IMR-90 (cell line): ENCODE measurements around the gene CPOX. TPM values are rescaled to one million over a fixed set of nuclear protein-coding genes. Genes with fewer than 3 reads are reported as not detected.

Source experiments
- ATAC-seq: fragments of 200-7000 bp; cut with Tn5 transposase; 2 replicates; pipeline ENCODE4 v1.9.1; 2020; ENCODE audit warnings: low read depth, mild to moderate bottlenecking, moderate library complexity
- BruUV-seq: library from RNA; stranded (reverse); fragments of 400-500 nt; replicated peaks from 2 replicates; lab custom pipeline; 2021; lab: Mats Ljungman, UMichigan
- CTCF ChIA-PET: fragments of 300-600 bp; formaldehyde crosslinking; extraction: SDS; loops from one replicate; lab custom pipeline; 2021; ENCODE audit warnings: antibody characterized with exemption; lab: Yijun Ruan, JAX
- POLR2A ChIA-PET: fragments of 300-600 bp; sonication (Branson Sonifier 250); formaldehyde crosslinking; loops from one replicate; lab custom pipeline; 2022; ENCODE audit warnings: antibody characterized with exemption; ENCODE audit not compliant: unreplicated experiment; lab: Charles Lee
- DNase-seq: peaks from one replicate; pipeline ENCODE4 v3.0.0; 2013
- H2AFZ ChIP-seq: replicated peaks from 2 replicates; pipeline ENCODE3; 2013; ENCODE audit warnings: low read length, mild to moderate bottlenecking; ENCODE audit not compliant: poor library complexity
- H2AK5ac ChIP-seq: 2 replicates; pipeline ENCODE4 v1.6.1; 2013; ENCODE audit warnings: low read depth, low read length, inconsistent platforms
- H2AK9ac ChIP-seq: replicated peaks from 2 replicates; pipeline ENCODE3; 2013; ENCODE audit warnings: mild to moderate bottlenecking, low read depth, low read length, moderate library complexity; ENCODE audit not compliant: poor library complexity
- H2BK120ac ChIP-seq: 2 replicates; pipeline ENCODE4 v1.6.1; 2013; ENCODE audit warnings: low read depth, low read length, inconsistent platforms
- H2BK15ac ChIP-seq: 3 replicates; pipeline ENCODE4 v1.6.1; 2013; ENCODE audit warnings: low read depth, low read length, inconsistent platforms
- H2BK20ac ChIP-seq: 2 replicates; pipeline ENCODE4 v1.6.1; 2013; ENCODE audit warnings: low read depth, mild to moderate bottlenecking, inconsistent platforms, low read length, moderate library complexity
- H2BK5ac ChIP-seq: 2 replicates; pipeline ENCODE4 v1.6.1; 2013; ENCODE audit warnings: mild to moderate bottlenecking, low read depth, low read length, inconsistent platforms; ENCODE audit not compliant: poor library complexity, severe bottlenecking
- H3K14ac ChIP-seq: replicated peaks from 2 replicates; pipeline ENCODE4 v1.6.1; 2013; ENCODE audit warnings: low read depth, low read length, inconsistent platforms
- H3K18ac ChIP-seq: 2 replicates; pipeline ENCODE4 v1.6.1; 2013; ENCODE audit warnings: low read depth, low read length, control low read depth
- H3K23ac ChIP-seq: 2 replicates; pipeline ENCODE4 v1.6.1; 2013; ENCODE audit warnings: low read depth, low read length, inconsistent platforms
- H3K27ac ChIP-seq: 2 replicates; pipeline ENCODE4 v1.5.1; 2013; ENCODE audit warnings: mild to moderate bottlenecking, control low read depth, low read length; ENCODE audit not compliant: insufficient read depth
- H3K27me3 ChIP-seq: 2 replicates; pipeline ENCODE4 v1.6.1; 2013; ENCODE audit warnings: low read length; ENCODE audit not compliant: control insufficient read depth, insufficient read depth
- H3K36me3 ChIP-seq: 2 replicates; pipeline ENCODE4 v1.6.1; 2013; ENCODE audit warnings: low read length, mixed read lengths; ENCODE audit not compliant: control insufficient read depth, insufficient read depth
- H3K4ac ChIP-seq: 2 replicates; pipeline ENCODE4 v1.6.1; 2013; ENCODE audit warnings: low read depth, low read length, inconsistent platforms
- H3K4me1 ChIP-seq: 2 replicates; pipeline ENCODE4 v1.6.1; 2013; ENCODE audit warnings: low read length, mixed read lengths; ENCODE audit not compliant: control insufficient read depth, insufficient read depth
- H3K4me2 ChIP-seq: 2 replicates; pipeline ENCODE4 v1.6.1; 2013; ENCODE audit warnings: low read depth, mild to moderate bottlenecking, control low read depth, low read length, moderate library complexity
- H3K4me3 ChIP-seq: 2 replicates; pipeline ENCODE4 v1.5.1; 2013; ENCODE audit warnings: low read depth, mild to moderate bottlenecking, control low read depth, low read length, moderate library complexity; ENCODE audit not compliant: insufficient read depth
- H3K56ac ChIP-seq: 2 replicates; pipeline ENCODE4 v1.6.1; 2013; ENCODE audit warnings: low read length, inconsistent platforms; ENCODE audit not compliant: insufficient read depth; ENCODE audit errors: extremely low read depth
- H3K79me1 ChIP-seq, 2 experiments: 2 replicates each; pipeline ENCODE4 v1.6.1; 2013; ENCODE audit warnings: low read length in 2 of 2, inconsistent platforms in 1 of 2, low read depth in 1 of 2
- H3K9ac ChIP-seq: 2 replicates; pipeline ENCODE4 v1.6.1; 2013; ENCODE audit warnings: low read depth, low read length, control low read depth
- H3K9me1 ChIP-seq: 2 replicates; pipeline ENCODE4 v1.6.1; 2013; ENCODE audit warnings: low read length, inconsistent platforms; ENCODE audit not compliant: insufficient read depth
- H3K9me3 ChIP-seq: 2 replicates; pipeline ENCODE4 v1.6.1; 2013; ENCODE audit warnings: low read length; ENCODE audit not compliant: control insufficient read depth, insufficient read depth
- H4K20me1 ChIP-seq: 2 replicates; pipeline ENCODE4 v1.6.1; 2013; ENCODE audit warnings: low read length, inconsistent platforms; ENCODE audit not compliant: insufficient read depth
- H4K5ac ChIP-seq: 2 replicates; pipeline ENCODE4 v1.6.1; 2013; ENCODE audit warnings: mild to moderate bottlenecking, low read depth, low read length, control low read depth
- H4K8ac ChIP-seq, 2 experiments: 2 replicates each; pipeline ENCODE4 v1.6.1; 2013; ENCODE audit warnings: low read depth in 2 of 2, low read length in 2 of 2, control low read depth in 1 of 2, inconsistent platforms in 1 of 2
- H4K91ac ChIP-seq: 2 replicates; pipeline ENCODE4 v1.6.1; 2013; ENCODE audit warnings: low read depth, low read length, inconsistent platforms; ENCODE audit not compliant: insufficient read depth
- BHLHE40 ChIP-seq: fragments of 150-350 bp; IDR thresholded peaks from 2 replicates; pipeline ENCODE4 v1.6.1; 2016; ENCODE audit warnings: mild to moderate bottlenecking, low read depth, low read length
- CEBPB ChIP-seq: IDR thresholded peaks from 2 replicates; pipeline ENCODE4 v1.6.1; 2012; ENCODE audit warnings: low read depth, low read length, improper control_type of control experiment
- CHD1 ChIP-seq: IDR thresholded peaks from 2 replicates; pipeline ENCODE4 v1.6.1; 2012; ENCODE audit warnings: low read depth, low read length, improper control_type of control experiment
- ELK1 ChIP-seq: fragments of 150-350 bp; IDR thresholded peaks from 2 replicates; pipeline ENCODE4 v1.6.1; 2016; ENCODE audit warnings: low read depth, mild to moderate bottlenecking, low read length, moderate library complexity, borderline replicate concordance
- FOS ChIP-seq: fragments of 150-350 bp; IDR thresholded peaks from 2 replicates; pipeline ENCODE4 v1.6.1; 2016; ENCODE audit warnings: low read depth, low read length
- MAFK ChIP-seq: IDR thresholded peaks from 2 replicates; pipeline ENCODE4 v1.6.1; 2012; ENCODE audit warnings: low read depth, low read length, improper control_type of control experiment
- MAZ ChIP-seq: IDR thresholded peaks from 2 replicates; pipeline ENCODE4 v1.6.1; 2012; ENCODE audit warnings: low read depth, mild to moderate bottlenecking, low read length, improper control_type of control experiment, moderate library complexity, borderline replicate concordance
- MXI1 ChIP-seq: IDR thresholded peaks from 2 replicates; pipeline ENCODE4 v1.6.1; 2012; ENCODE audit warnings: low read depth, mild to moderate bottlenecking, low read length, moderate library complexity, borderline replicate concordance
- NFE2L2 ChIP-seq: fragments of 150-350 bp; IDR thresholded peaks from 2 replicates; pipeline ENCODE4 v1.6.1; 2016; ENCODE audit warnings: low read depth, mild to moderate bottlenecking, low read length
- POLR2A ChIP-seq: IDR thresholded peaks from 2 replicates; pipeline ENCODE4 v1.6.1; 2012; ENCODE audit warnings: mild to moderate bottlenecking, low read depth, low read length
- RAD21 ChIP-seq: IDR thresholded peaks from 2 replicates; pipeline ENCODE4 v1.6.1; 2012; ENCODE audit warnings: low read length, improper control_type of control experiment
- RCOR1 ChIP-seq: IDR thresholded peaks from 2 replicates; pipeline ENCODE4 v1.6.1; 2012; ENCODE audit warnings: mild to moderate bottlenecking, low read length, improper control_type of control experiment; ENCODE audit not compliant: insufficient replicate concordance
- RFX5 ChIP-seq: IDR thresholded peaks from 2 replicates; pipeline ENCODE4 v1.8.0; 2012; ENCODE audit warnings: low read depth, mild to moderate bottlenecking, low read length, moderate library complexity
- SMC3 ChIP-seq: fragments of 150-350 bp; IDR thresholded peaks from 2 replicates; pipeline ENCODE4 v1.6.1; 2016; ENCODE audit warnings: low read depth, mild to moderate bottlenecking, antibody characterized with exemption, low read length, moderate library complexity
- WGBS, 2 experiments: methylation state at CpG; one replicate each; pipeline versions ENCODE4 v1.1.5 to v1.1.7; 2013; ENCODE audit warnings: missing lambda C conversion rate in 2 of 2; ENCODE audit not compliant: insufficient read length in 1 of 2; ENCODE audit errors: extremely low coverage in 2 of 2; 5-methylcytosine and 5-hydroxymethylcytosine counted together
- dilution Hi-C: fragments of 300-500 bp; cut with HindIII; formaldehyde crosslinking; loops from one replicate; pipeline ENCODE4 v1.14.3; 2018; ENCODE audit warnings: low sequenced_read_pairs; ENCODE audit not compliant: unreplicated experiment
- in situ Hi-C: fragments of 300-500 bp; cut with MboI; formaldehyde crosslinking; loops from 3 replicates; pipeline ENCODE4 v1.14.3; 2019; ENCODE audit warnings: low sequenced_read_pairs, inconsistent platforms, mixed read lengths
- intact Hi-C: fragments of 100-400 bp; cut with micrococcal nuclease; formaldehyde crosslinking; loops from 2 replicates; pipeline ENCODE4 v1.10.0; 2022
- polyA plus RNA-seq, 3 experiments: library from polyadenylated mRNA; depleted of rRNA; stranded (reverse); fragments of >200 nt; gene quantifications; 2 replicates each; pipeline ENCODE4 v1.2.3, GENCODE V29; 2012; ENCODE audit warnings: low replicate concordance in 1 of 3
- total RNA-seq: library from RNA; depleted of rRNA; stranded (reverse); fragments of >200 nt; gene quantifications from 2 replicates; pipeline ENCODE4 v1.2.3, GENCODE V29; 2012
- TF ChIP-seq, protein P1 (sequence below): conservative IDR thresholded peaks from 2 replicates; pipeline ENCODE4 v1.5.1; 2012; ENCODE audit warnings: mild to moderate bottlenecking, low read depth, low read length, improper control_type of control experiment
- TF ChIP-seq, protein P2 (sequence below): fragments of 150-350 bp; IDR thresholded peaks from 2 replicates; pipeline ENCODE4 v1.6.1; 2017; ENCODE audit warnings: mild to moderate bottlenecking, antibody characterized with exemption, low read length, low read depth

Gene CPOX
- total and polyA plus RNA-seq, 2 of the 4 experiments (the other 2 are of a cell fraction): 14.5 to 19.4 TPM

- CTCF ChIA-PET: no interaction called here
- no peak overlapping the region for H3K9ac ChIP-seq
- TF ChIP-seq CEBPB (no peak), NFE2L2 (no peak), MXI1 (no peak), RCOR1 (no peak), SMC3 (no peak), BHLHE40 (no peak), RAD21 (no peak), MAZ (no peak), ELK1 (no peak), RFX5 (no peak), POLR2A (no peak), FOS (no peak), MAFK (no peak), CHD1 (no peak)
- TF ChIP-seq, protein P1, sequence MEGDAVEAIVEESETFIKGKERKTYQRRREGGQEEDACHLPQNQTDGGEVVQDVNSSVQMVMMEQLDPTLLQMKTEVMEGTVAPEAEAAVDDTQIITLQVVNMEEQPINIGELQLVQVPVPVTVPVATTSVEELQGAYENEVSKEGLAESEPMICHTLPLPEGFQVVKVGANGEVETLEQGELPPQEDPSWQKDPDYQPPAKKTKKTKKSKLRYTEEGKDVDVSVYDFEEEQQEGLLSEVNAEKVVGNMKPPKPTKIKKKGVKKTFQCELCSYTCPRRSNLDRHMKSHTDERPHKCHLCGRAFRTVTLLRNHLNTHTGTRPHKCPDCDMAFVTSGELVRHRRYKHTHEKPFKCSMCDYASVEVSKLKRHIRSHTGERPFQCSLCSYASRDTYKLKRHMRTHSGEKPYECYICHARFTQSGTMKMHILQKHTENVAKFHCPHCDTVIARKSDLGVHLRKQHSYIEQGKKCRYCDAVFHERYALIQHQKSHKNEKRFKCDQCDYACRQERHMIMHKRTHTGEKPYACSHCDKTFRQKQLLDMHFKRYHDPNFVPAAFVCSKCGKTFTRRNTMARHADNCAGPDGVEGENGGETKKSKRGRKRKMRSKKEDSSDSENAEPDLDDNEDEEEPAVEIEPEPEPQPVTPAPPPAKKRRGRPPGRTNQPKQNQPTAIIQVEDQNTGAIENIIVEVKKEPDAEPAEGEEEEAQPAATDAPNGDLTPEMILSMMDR: no peak
- TF ChIP-seq, protein P2, sequence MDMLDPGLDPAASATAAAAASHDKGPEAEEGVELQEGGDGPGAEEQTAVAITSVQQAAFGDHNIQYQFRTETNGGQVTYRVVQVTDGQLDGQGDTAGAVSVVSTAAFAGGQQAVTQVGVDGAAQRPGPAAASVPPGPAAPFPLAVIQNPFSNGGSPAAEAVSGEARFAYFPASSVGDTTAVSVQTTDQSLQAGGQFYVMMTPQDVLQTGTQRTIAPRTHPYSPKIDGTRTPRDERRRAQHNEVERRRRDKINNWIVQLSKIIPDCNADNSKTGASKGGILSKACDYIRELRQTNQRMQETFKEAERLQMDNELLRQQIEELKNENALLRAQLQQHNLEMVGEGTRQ: no peak
Observed at GRCh38 chr3:98557324-98558010, 35.9 kb downstream of the CPOX start.

More at GRCh38 chr3:98557324-98558010, 35.9 kb downstream of the CPOX start:
- H2AK5ac ChIP-seq: no peak overlapping the region
- ATAC-seq: no peak
- H3K79me1 ChIP-seq: no peaks in the 10 kb centered on the region
- no peak overlapping the region for H3K56ac ChIP-seq
- no TSS peak for BruUV-seq
- H3K27ac ChIP-seq: no peak overlapping the region
- dilution Hi-C loops (no loop called here), intact Hi-C loops (no loop called here), in situ Hi-C loops (loop anchor here (25.0 kb wide), 1 partner anchor 220 kb away; no protein-coding TSS in a partner anchor)
- H2BK120ac ChIP-seq: no peak overlapping the region
- H4K5ac ChIP-seq: no peak overlapping the region
- DNase-seq: no peak
- no peaks in the 10 kb centered on the region for H3K36me3 ChIP-seq
- POLR2A ChIA-PET: no interaction called here
- no peaks in the 10 kb centered on the region; the same call in 1 of the 2 replicates for H3K4me1 ChIP-seq
- no peak overlapping the region for H4K8ac ChIP-seq
- H2AFZ ChIP-seq: no peak overlapping the region
- H2BK5ac ChIP-seq: no peak overlapping the region
- H4K91ac ChIP-seq: no peak overlapping the region
- H2AK9ac ChIP-seq: no peak overlapping the region
- H3K4ac ChIP-seq: no peak overlapping the region
- no peak overlapping the region for H3K23ac ChIP-seq
- no peak overlapping the region for H3K4me2 ChIP-seq
- H3K9me1 ChIP-seq: no peaks in the 10 kb centered on the region
- H3K18ac ChIP-seq: no peak overlapping the region
- H4K20me1 ChIP-seq: no peaks in the 10 kb centered on the region
- no peak overlapping the region for H2BK15ac ChIP-seq
- H3K9me3 ChIP-seq: no peaks in the 10 kb centered on the region
- no peak overlapping the region for H3K4me3 ChIP-seq
- no peak overlapping the region for H2BK20ac ChIP-seq
- no CpG with 5 or more reads among the region's 4 CpGs for WGBS, 2 experiments
- peaks cover 9% of the 10 kb centered on the region for H3K27me3 ChIP-seq
- H3K14ac ChIP-seq: no peak overlapping the region
